Measurements from ENCODE around the gene INPPL1.
A peak's percentile ranks its signal among the peaks of the same experiment; 100 is the strongest.
"Not testable (repeated sequence)": the region's sequence is repeated elsewhere in the genome, so short reads cannot be mapped to it uniquely, and the experiment has no call there.

Gene INPPL1

GRCh38 chr11:72263361-72263760 lies 38.8 kb downstream of the INPPL1 start:
- H3K36me3 ChIP-seq (ENCODE audit: insufficient read depth) = no peaks in the 10 kb centered on the region
- H3K4me1 ChIP-seq (ENCODE audit: low read depth, poor library complexity, severe bottlenecking) = no peaks in the 10 kb centered on the region
- H3K27me3 ChIP-seq (ENCODE audit: insufficient read depth, low read depth) = no peaks in the 10 kb centered on the region
- no peak overlapping the region for H2AFZ ChIP-seq (ENCODE audit: low read depth)
- no peak overlapping the region for H3K9ac ChIP-seq
- no peaks in the 10 kb centered on the region for H3K79me2 ChIP-seq (ENCODE audit: insufficient read depth, low read depth)
- H4K20me1 ChIP-seq (ENCODE audit: insufficient read depth) = no peaks in the 10 kb centered on the region
- H3K4me2 ChIP-seq = no peak overlapping the region
- H3K4me3 ChIP-seq (IDR thresholded peaks at IDR 0.05; ENCODE audit: insufficient read depth, low read depth, low read length) = no peak overlapping the region
- H3K27ac ChIP-seq = no peak overlapping the region
- TF ChIP-seq CTCF (conservative IDR thresholded peaks at IDR 0.05; ENCODE audit: low read depth, low read length) = no peak

- no peak overlapping the region for H3K4me3 ChIP-seq (IDR thresholded peaks at IDR 0.05; ENCODE audit: insufficient read depth, low read depth, low read length)
- no peak overlapping the region for H2AFZ ChIP-seq (ENCODE audit: low read depth)
These were observed 41.4 kb downstream of the INPPL1 start for GRCh38 chr11:72265951-72266350.

GRCh38 chr11:72266960-72267359 lies 42.4 kb downstream of the INPPL1 start:
- H3K4me3 ChIP-seq (IDR thresholded peaks at IDR 0.05; ENCODE audit: insufficient read depth, low read depth, low read length); H3K9ac ChIP-seq; H3K4me1 ChIP-seq (ENCODE audit: low read depth, poor library complexity, severe bottlenecking); H4K20me1 ChIP-seq (ENCODE audit: insufficient read depth); H3K27me3 ChIP-seq (ENCODE audit: insufficient read depth, low read depth); H2AFZ ChIP-seq (ENCODE audit: low read depth); H3K79me2 ChIP-seq (ENCODE audit: insufficient read depth, low read depth); H3K36me3 ChIP-seq (ENCODE audit: insufficient read depth); H3K4me2 ChIP-seq; H3K27ac ChIP-seq: not testable (repeated sequence)

More at GRCh38 chr11:72265951-72266350, 41.4 kb downstream of the INPPL1 start:
- H3K27ac ChIP-seq = no peak overlapping the region
- H3K79me2 ChIP-seq (ENCODE audit: insufficient read depth, low read depth) = no peaks in the 10 kb centered on the region
- no peaks in the 10 kb centered on the region for H4K20me1 ChIP-seq (ENCODE audit: insufficient read depth)
- H3K27me3 ChIP-seq (ENCODE audit: insufficient read depth, low read depth) = no peaks in the 10 kb centered on the region
- no peak overlapping the region for H3K9ac ChIP-seq
- no peak for TF ChIP-seq CTCF (conservative IDR thresholded peaks at IDR 0.05; ENCODE audit: low read depth, low read length)
- H3K4me2 ChIP-seq = no peak overlapping the region
- no peaks in the 10 kb centered on the region for H3K36me3 ChIP-seq (ENCODE audit: insufficient read depth)
- H3K4me1 ChIP-seq (ENCODE audit: low read depth, poor library complexity, severe bottlenecking) = peaks cover 6% of the 10 kb centered on the region

GRCh38 chr11:72267956-72268617 lies 43.5 kb downstream of the INPPL1 start:
- H3K9ac ChIP-seq = no peak overlapping the region
- no peaks in the 10 kb centered on the region for H3K27me3 ChIP-seq (ENCODE audit: insufficient read depth, low read depth)
- TF ChIP-seq CTCF (conservative IDR thresholded peaks at IDR 0.05; ENCODE audit: low read depth, low read length) = no peak
- H3K36me3 ChIP-seq (ENCODE audit: insufficient read depth) = no peaks in the 10 kb centered on the region
- no peak overlapping the region for H2AFZ ChIP-seq (ENCODE audit: low read depth)
- H4K20me1 ChIP-seq (ENCODE audit: insufficient read depth) = no peaks in the 10 kb centered on the region
- H3K4me3 ChIP-seq (IDR thresholded peaks at IDR 0.05; ENCODE audit: insufficient read depth, low read depth, low read length) = no peak overlapping the region
- no peak overlapping the region for H3K27ac ChIP-seq
- peaks cover 20% of the 10 kb centered on the region for H3K4me1 ChIP-seq (ENCODE audit: low read depth, poor library complexity, severe bottlenecking)
- H3K4me2 ChIP-seq = no peak overlapping the region
- H3K79me2 ChIP-seq (ENCODE audit: insufficient read depth, low read depth) = no peaks in the 10 kb centered on the region

- no peak overlapping the region for H3K4me3 ChIP-seq (IDR thresholded peaks at IDR 0.05; ENCODE audit: insufficient read depth, low read depth, low read length)
- H3K9ac ChIP-seq = no peak overlapping the region
- no peaks in the 10 kb centered on the region for H4K20me1 ChIP-seq (ENCODE audit: insufficient read depth)
- H3K36me3 ChIP-seq (ENCODE audit: insufficient read depth) = no peaks in the 10 kb centered on the region
- no peak overlapping the region for H3K27ac ChIP-seq
- no peaks in the 10 kb centered on the region for H3K27me3 ChIP-seq (ENCODE audit: insufficient read depth, low read depth)
- H3K4me1 ChIP-seq (ENCODE audit: low read depth, poor library complexity, severe bottlenecking) = peaks cover 30% of the 10 kb centered on the region
- H3K79me2 ChIP-seq (ENCODE audit: insufficient read depth, low read depth) = no peaks in the 10 kb centered on the region
- no peak overlapping the region for H2AFZ ChIP-seq (ENCODE audit: low read depth)
- H3K4me2 ChIP-seq = 0 out of 2 replicates have a peak overlapping the region, but pooled peaks have one; percentile 22
- TF ChIP-seq CTCF (conservative IDR thresholded peaks at IDR 0.05; ENCODE audit: low read depth, low read length) = no peak
These were observed 47.4 kb downstream of the INPPL1 start for GRCh38 chr11:72271980-72272379.
